ENCODE measurements around the gene OR52R1. TPM values are rescaled to one million over a fixed set of nuclear protein-coding genes. Genes with fewer than 3 reads are reported as not detected.

OR52R1 gene
- total RNA-seq (2014; rRNA removed; shearing (Covaris generic); ENCODE audit: low replicate concordance), result not detected in 2 replicates

GRCh38 chr11:4804280-4804679 is at the start of gene OR52R1:
Gene OR52R1 (minus strand): TSS chr11:4804380. CDS start chr11:4804380, 0 bp downstream.
- DNase-seq, result no peak
- Histone ChIP-seq H3K27ac (ENCODE audit: low read length) (no peak within 1 kb of the TSS), H3K9ac (ENCODE audit: low read length) (no peak within 1 kb of the TSS), H3K36me3 (ENCODE audit: insufficient read depth, low read length) (no peaks in the 10 kb centered on the region), H3K27me3 (ENCODE audit: low read length) (no peaks in the 10 kb centered on the region), H3K79me2 (ENCODE audit: low read length) (no peaks in the 10 kb centered on the region), H3K4me3 (ENCODE audit: low read length) (no peak within 1 kb of the TSS), H3K9me3 (ENCODE audit: low read length) (no peaks in the 10 kb centered on the region), H3K4me1 (ENCODE audit: low read length) (no peaks in the 10 kb centered on the region), H3K4me2 (ENCODE audit: low read depth, low read length, poor library complexity, severe bottlenecking) (no peak within 1 kb of the TSS), H4K20me1 (ENCODE audit: insufficient read depth, low read depth, low read length) (no peaks in the 10 kb centered on the region), H2AFZ (ENCODE audit: low read length) (no peak within 1 kb of the TSS), H3K9me2 (replicated peaks; ENCODE audit: insufficient read depth, low read length) (no peaks in the 10 kb centered on the region)

DNA sequence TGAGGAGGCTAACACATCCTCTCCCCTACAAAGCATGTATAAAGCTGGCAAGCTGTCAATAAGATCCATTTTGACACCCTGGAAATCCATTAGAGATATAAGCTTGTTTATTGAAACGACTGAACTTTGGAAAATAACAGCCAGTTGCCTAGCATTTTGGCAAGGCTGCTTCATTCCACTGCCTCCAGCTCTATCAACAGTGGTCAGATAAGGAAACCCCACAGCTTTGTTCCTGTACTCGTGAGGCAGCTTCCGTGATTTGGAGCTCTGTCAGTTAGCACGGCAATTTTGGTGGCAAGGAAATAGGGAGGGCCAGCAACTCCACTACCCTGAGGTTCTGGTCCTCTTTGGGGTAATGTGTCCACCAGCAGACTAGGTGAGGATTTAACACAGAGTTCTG is 46.9 kb upstream of the OR52R1 start:
- Histone ChIP-seq H3K9me2 (replicated peaks; ENCODE audit: insufficient read depth, low read length) (no peaks in the 10 kb centered on the region), H3K4me1 (ENCODE audit: low read length) (no peaks in the 10 kb centered on the region), H3K79me2 (ENCODE audit: low read length) (no peaks in the 10 kb centered on the region), H3K9ac (ENCODE audit: low read length) (no peak overlapping the region), H3K36me3 (ENCODE audit: insufficient read depth, low read length) (no peaks in the 10 kb centered on the region), H3K9me3 (ENCODE audit: low read length) (no peaks in the 10 kb centered on the region), H4K20me1 (ENCODE audit: insufficient read depth, low read depth, low read length) (no peaks in the 10 kb centered on the region), H3K27me3 (ENCODE audit: low read length) (no peaks in the 10 kb centered on the region), H3K4me3 (ENCODE audit: low read length) (no peak overlapping the region), H3K4me2 (ENCODE audit: low read depth, low read length, poor library complexity, severe bottlenecking) (no peak overlapping the region), H3K27ac (ENCODE audit: low read length) (no peak overlapping the region), H2AFZ (ENCODE audit: low read length) (no peak overlapping the region)
- no peak for DNase-seq

DNA sequence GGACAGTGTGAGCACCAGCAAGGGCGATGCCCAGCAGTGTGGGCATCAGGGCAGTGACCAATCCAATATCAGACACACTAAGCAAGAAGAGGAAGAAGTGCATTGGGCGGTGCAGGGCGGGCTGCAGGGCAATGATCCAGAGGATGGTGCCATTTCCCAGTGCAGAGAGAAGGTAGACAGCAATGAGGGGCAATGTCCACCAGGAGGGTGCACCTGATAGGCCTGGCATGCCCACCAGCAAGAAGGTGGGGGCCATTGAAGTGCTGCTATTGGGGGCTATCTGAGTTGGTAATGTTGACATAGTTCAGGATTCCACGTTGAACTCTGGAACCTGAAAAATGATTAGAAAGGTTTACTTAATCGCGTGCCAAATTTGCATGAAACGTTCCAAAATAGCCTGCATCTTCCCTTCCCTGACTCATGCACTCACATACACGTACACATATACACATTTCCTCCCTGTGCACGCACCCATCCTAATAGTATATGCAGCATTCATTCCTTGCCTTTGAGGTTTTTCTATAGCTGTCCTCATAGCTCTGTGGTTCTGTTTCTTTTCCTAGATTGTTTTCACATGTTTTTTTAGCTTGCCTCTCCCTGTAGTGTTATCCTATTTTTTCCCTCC is 44.8 kb upstream of the OR52R1 start, which contains the start of gene OR51S1:
Gene OR51S1, minus strand, starts transcription at position 301 of the 625 bp plus-strand sequence. Its CDS starts 0 bp downstream, at position 301.
- Histone ChIP-seq H3K9me2 (replicated peaks; ENCODE audit: insufficient read depth, low read length) (no peaks in the 10 kb centered on the region), H3K36me3 (ENCODE audit: insufficient read depth, low read length) (no peaks in the 10 kb centered on the region), H3K4me2 (ENCODE audit: low read depth, low read length, poor library complexity, severe bottlenecking) (no peak within 1 kb of the TSS), H3K9ac (ENCODE audit: low read length) (no peak within 1 kb of the TSS), H3K79me2 (ENCODE audit: low read length) (no peaks in the 10 kb centered on the region), H3K27me3 (ENCODE audit: low read length) (no peaks in the 10 kb centered on the region), H3K4me3 (ENCODE audit: low read length) (no peak within 1 kb of the TSS), H3K27ac (ENCODE audit: low read length) (no peak within 1 kb of the TSS), H3K9me3 (ENCODE audit: low read length) (no peaks in the 10 kb centered on the region), H3K4me1 (ENCODE audit: low read length) (no peaks in the 10 kb centered on the region), H4K20me1 (ENCODE audit: insufficient read depth, low read depth, low read length) (no peaks in the 10 kb centered on the region), H2AFZ (ENCODE audit: low read length) (no peak within 1 kb of the TSS)
- no peak for DNase-seq

- Histone ChIP-seq H3K79me2 (ENCODE audit: low read length) (no peaks in the 10 kb centered on the region), H4K20me1 (ENCODE audit: insufficient read depth, low read depth, low read length) (no peaks in the 10 kb centered on the region), H3K27ac (ENCODE audit: low read length) (no peak overlapping the region), H3K4me1 (ENCODE audit: low read length) (no peaks in the 10 kb centered on the region), H3K9me3 (ENCODE audit: low read length) (no peaks in the 10 kb centered on the region), H3K27me3 (ENCODE audit: low read length) (no peaks in the 10 kb centered on the region), H3K4me3 (ENCODE audit: low read length) (no peak overlapping the region), H3K36me3 (ENCODE audit: insufficient read depth, low read length) (no peaks in the 10 kb centered on the region), H3K9me2 (replicated peaks; ENCODE audit: insufficient read depth, low read length) (no peaks in the 10 kb centered on the region), H3K9ac (ENCODE audit: low read length) (no peak overlapping the region), H2AFZ (ENCODE audit: low read length) (no peak overlapping the region), H3K4me2 (ENCODE audit: low read depth, low read length, poor library complexity, severe bottlenecking) (no peak overlapping the region)
- DNase-seq, result no peak
Measured at GRCh38 chr11:4839851-4840549, 35.8 kb upstream of the OR52R1 start.

DNA sequence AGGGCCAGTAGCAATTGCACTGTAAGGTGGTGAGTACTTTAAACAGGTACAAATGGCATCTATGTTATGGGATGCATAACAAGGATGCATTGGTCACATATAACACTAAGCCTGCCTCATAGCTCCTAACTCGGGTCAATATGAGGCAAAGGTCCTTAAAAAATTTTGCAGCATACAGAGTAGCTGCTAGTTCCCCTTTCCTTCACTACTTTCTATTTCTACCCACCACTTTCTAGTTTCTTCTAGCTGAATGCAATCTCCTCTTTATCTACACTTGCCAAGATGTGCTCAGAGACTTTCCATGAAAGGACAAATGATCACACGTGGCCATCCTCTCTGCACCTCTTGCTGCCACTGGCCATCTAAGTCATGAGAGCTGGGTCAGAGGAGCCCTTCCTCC is 26.7 kb upstream of the OR52R1 start:
- Histone ChIP-seq H3K4me3 (ENCODE audit: low read length) (no peak overlapping the region), H3K9ac (ENCODE audit: low read length) (no peak overlapping the region), H3K79me2 (ENCODE audit: low read length) (no peaks in the 10 kb centered on the region), H3K4me1 (ENCODE audit: low read length) (no peaks in the 10 kb centered on the region), H3K9me3 (ENCODE audit: low read length) (no peaks in the 10 kb centered on the region), H3K36me3 (ENCODE audit: insufficient read depth, low read length) (no peaks in the 10 kb centered on the region), H3K27ac (ENCODE audit: low read length) (no peak overlapping the region), H3K4me2 (ENCODE audit: low read depth, low read length, poor library complexity, severe bottlenecking) (no peak overlapping the region), H3K27me3 (ENCODE audit: low read length) (no peaks in the 10 kb centered on the region), H2AFZ (ENCODE audit: low read length) (no peak overlapping the region), H3K9me2 (replicated peaks; ENCODE audit: insufficient read depth, low read length) (no peaks in the 10 kb centered on the region), H4K20me1 (ENCODE audit: insufficient read depth, low read depth, low read length) (no peaks in the 10 kb centered on the region)
- DNase-seq, result no peak

DNA sequence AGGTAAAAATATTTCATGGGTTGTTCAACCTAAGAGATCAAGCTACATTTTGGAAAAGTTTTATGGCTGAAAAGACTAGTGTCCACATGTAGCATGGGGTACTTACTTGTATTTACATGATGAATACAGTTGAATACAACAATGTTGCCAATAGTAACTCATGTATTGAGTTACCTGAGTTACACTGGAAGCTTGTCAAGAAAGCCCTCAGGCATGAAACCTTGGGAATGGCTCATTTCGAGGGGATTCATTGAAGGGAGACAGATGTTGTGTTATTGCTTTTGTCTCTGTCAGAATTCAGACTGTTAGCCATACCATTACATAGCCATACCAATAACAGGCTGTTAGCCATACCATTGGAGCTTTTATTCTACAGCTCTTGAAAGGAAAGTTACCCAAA is 26.2 kb upstream of the OR52R1 start:
- Histone ChIP-seq H3K4me3 (ENCODE audit: low read length) (no peak overlapping the region), H4K20me1 (ENCODE audit: insufficient read depth, low read depth, low read length) (no peaks in the 10 kb centered on the region), H3K27ac (ENCODE audit: low read length) (no peak overlapping the region), H3K36me3 (ENCODE audit: insufficient read depth, low read length) (no peaks in the 10 kb centered on the region), H2AFZ (ENCODE audit: low read length) (no peak overlapping the region), H3K27me3 (ENCODE audit: low read length) (no peaks in the 10 kb centered on the region), H3K9me2 (replicated peaks; ENCODE audit: insufficient read depth, low read length) (no peaks in the 10 kb centered on the region), H3K9me3 (ENCODE audit: low read length) (no peaks in the 10 kb centered on the region), H3K4me2 (ENCODE audit: low read depth, low read length, poor library complexity, severe bottlenecking) (no peak overlapping the region), H3K79me2 (ENCODE audit: low read length) (no peaks in the 10 kb centered on the region), H3K9ac (ENCODE audit: low read length) (no peak overlapping the region), H3K4me1 (ENCODE audit: low read length) (no peaks in the 10 kb centered on the region)
- no peak for DNase-seq

GRCh38 chr11:4826425-4826824 is 22.2 kb upstream of the OR52R1 start:
- H3K9me2 ChIP-seq (replicated peaks; ENCODE audit: insufficient read depth, low read length), result no peaks in the 10 kb centered on the region
- H3K9ac ChIP-seq (ENCODE audit: low read length), result no peak overlapping the region
- no peaks in the 10 kb centered on the region for H3K79me2 ChIP-seq (ENCODE audit: low read length)
- H3K9me3 ChIP-seq (ENCODE audit: low read length), result no peaks in the 10 kb centered on the region
- no peaks in the 10 kb centered on the region for H3K36me3 ChIP-seq (ENCODE audit: insufficient read depth, low read length)
- H3K27me3 ChIP-seq (ENCODE audit: low read length), result no peaks in the 10 kb centered on the region
- H3K27ac ChIP-seq (ENCODE audit: low read length), result no peak overlapping the region
- H3K4me2 ChIP-seq (ENCODE audit: low read depth, low read length, poor library complexity, severe bottlenecking), result no peak overlapping the region
- H3K4me3 ChIP-seq (ENCODE audit: low read length), result no peak overlapping the region
- H4K20me1 ChIP-seq (ENCODE audit: insufficient read depth, low read depth, low read length), result no peaks in the 10 kb centered on the region
- no peak for DNase-seq
- no peak overlapping the region for H2AFZ ChIP-seq (ENCODE audit: low read length)
- H3K4me1 ChIP-seq (ENCODE audit: low read length), result no peaks in the 10 kb centered on the region

DNA sequence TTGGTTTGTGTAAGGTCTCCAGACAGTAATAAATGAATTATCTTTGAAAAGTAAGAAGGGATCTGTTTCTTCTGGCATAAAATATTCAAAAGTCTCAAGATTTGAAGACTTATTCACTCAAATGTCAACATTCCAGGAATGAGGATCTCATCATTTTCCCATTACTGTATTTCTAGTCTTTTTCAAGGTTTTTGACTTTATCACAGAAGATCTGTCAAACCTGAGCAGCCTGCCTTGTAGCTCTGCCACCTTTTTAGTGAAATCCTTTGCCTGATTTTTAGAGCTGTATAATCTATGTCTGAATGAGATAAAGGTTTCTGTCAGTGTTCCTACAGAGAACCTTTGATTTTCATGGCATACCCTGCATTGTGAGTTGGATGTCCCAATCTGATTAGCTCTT is 21.0 kb upstream of the OR52R1 start:
- H3K79me2 ChIP-seq (ENCODE audit: low read length), result no peaks in the 10 kb centered on the region
- no peak overlapping the region for H2AFZ ChIP-seq (ENCODE audit: low read length)
- H3K27me3 ChIP-seq (ENCODE audit: low read length), result no peaks in the 10 kb centered on the region
- H3K9me3 ChIP-seq (ENCODE audit: low read length), result no peaks in the 10 kb centered on the region
- H3K4me1 ChIP-seq (ENCODE audit: low read length), result no peaks in the 10 kb centered on the region
- no peaks in the 10 kb centered on the region for H4K20me1 ChIP-seq (ENCODE audit: insufficient read depth, low read depth, low read length)
- H3K9me2 ChIP-seq (replicated peaks; ENCODE audit: insufficient read depth, low read length), result no peaks in the 10 kb centered on the region
- H3K9ac ChIP-seq (ENCODE audit: low read length), result no peak overlapping the region
- H3K4me3 ChIP-seq (ENCODE audit: low read length), result no peak overlapping the region
- no peak overlapping the region for H3K4me2 ChIP-seq (ENCODE audit: low read depth, low read length, poor library complexity, severe bottlenecking)
- no peak for DNase-seq
- H3K36me3 ChIP-seq (ENCODE audit: insufficient read depth, low read length), result no peaks in the 10 kb centered on the region
- no peak overlapping the region for H3K27ac ChIP-seq (ENCODE audit: low read length)

All from Karpas-422 (cell line).